PC-9 (cell line): ENCODE results near the gene AUTS2. TPM values are rescaled to one million over a fixed set of nuclear protein-coding genes. Genes with fewer than 3 reads are reported as not detected.

Experiments
- BruUV-seq: library from RNA; stranded (reverse); fragments of 400-500 nt; replicated peaks from 2 replicates; lab custom pipeline; 2021; lab: Mats Ljungman, UMichigan
- CTCF ChIA-PET: fragments of 300-600 bp; sonication (Branson Sonifier 250); formaldehyde crosslinking; loops from one replicate; lab custom pipeline; 2022; ENCODE audit warnings: antibody characterized with exemption; lab: Charles Lee
- POLR2A ChIA-PET: fragments of 300-600 bp; sonication (Branson Sonifier 250); formaldehyde crosslinking; loops from one replicate; lab custom pipeline; 2022; ENCODE audit warnings: antibody characterized with exemption; ENCODE audit not compliant: unreplicated experiment; lab: Charles Lee
- DNase-seq, 2 experiments: peaks; one replicate each; pipeline versions ENCODE4 v3.0.0 to v3.0.0-alpha.2; 2015 to 2022; ENCODE audit warnings: mixed read lengths in 1 of 2
- H2AFZ ChIP-seq: fragments of 200-600 bp; sonication (generic); 2 replicates; pipeline ENCODE4 v1.8.1; 2017; ENCODE audit warnings: antibody characterized with exemption
- H3F3A ChIP-seq: fragments of 200-600 bp; sonication (generic); 2 replicates; pipeline ENCODE4 v1.8.1; 2017; ENCODE audit warnings: antibody characterized with exemption, mild to moderate bottlenecking, low read depth; ENCODE audit not compliant: insufficient read depth
- H3K27ac ChIP-seq: fragments of 200-600 bp; sonication (generic); 2 replicates; pipeline ENCODE4 v1.6.1; 2016; ENCODE audit warnings: mixed run types
- H3K27me3 ChIP-seq: fragments of 200-600 bp; sonication (generic); 2 replicates; pipeline ENCODE4 v1.6.1; 2016; ENCODE audit warnings: low read depth, mixed run types; ENCODE audit not compliant: insufficient read depth
- H3K36me3 ChIP-seq: fragments of 200-600 bp; sonication (generic); 2 replicates; pipeline ENCODE4 v1.6.1; 2016; ENCODE audit warnings: low read depth, mixed run types
- H3K4me1 ChIP-seq: fragments of 200-600 bp; sonication (generic); replicated peaks from 2 replicates; pipeline ENCODE4 v1.6.1; 2016; ENCODE audit warnings: mixed run types; ENCODE audit not compliant: insufficient read depth
- H3K4me2 ChIP-seq: fragments of 200-600 bp; sonication (generic); 2 replicates; pipeline ENCODE4 v1.6.1; 2017; ENCODE audit warnings: mixed run types
- H3K4me3 ChIP-seq: fragments of 200-600 bp; sonication (generic); 2 replicates; pipeline ENCODE4 v1.6.1; 2016; ENCODE audit warnings: mixed run types
- H3K79me2 ChIP-seq: fragments of 200-600 bp; sonication (generic); 2 replicates; pipeline ENCODE4 v1.6.1; 2017; ENCODE audit warnings: low read depth, mixed run types
- H3K9me2 ChIP-seq: fragments of 200-600 bp; sonication (generic); 2 replicates; pipeline ENCODE4 v1.8.1; 2017; ENCODE audit warnings: mild to moderate bottlenecking; ENCODE audit not compliant: insufficient read depth
- H3K9me3 ChIP-seq: fragments of 200-600 bp; sonication (generic); 2 replicates; pipeline ENCODE4 v1.8.1; 2016; ENCODE audit warnings: low read depth; ENCODE audit not compliant: insufficient read depth
- H4K20me1 ChIP-seq: fragments of 200-600 bp; sonication (generic); 2 replicates; pipeline ENCODE4 v1.8.1; 2017; ENCODE audit not compliant: insufficient read depth
- EZH2 ChIP-seq: fragments of 200-600 bp; sonication (generic); IDR thresholded peaks from 2 replicates; pipeline ENCODE4 v1.8.0; 2017; ENCODE audit warnings: antibody characterized with exemption, low read depth
- intact Hi-C: fragments of 100-400 bp; cut with micrococcal nuclease; formaldehyde crosslinking; loops from one replicate; pipeline ENCODE4 v1.10.0; 2022; ENCODE audit not compliant: unreplicated experiment
- total RNA-seq: library from RNA; stranded (reverse); gene quantifications from 2 replicates; pipeline ENCODE4 v1.2.3, GENCODE V29; 2021
- TF ChIP-seq, protein P1 (sequence below): fragments of 200-600 bp; sonication (generic); conservative IDR thresholded peaks from 2 replicates; pipeline ENCODE4 v1.6.1; 2017; ENCODE audit warnings: mixed run types, antibody characterized with exemption, mild to moderate bottlenecking, moderate library complexity

Gene AUTS2
- total RNA-seq, 1 experiment from 2014 or later, result not detected

DNA sequence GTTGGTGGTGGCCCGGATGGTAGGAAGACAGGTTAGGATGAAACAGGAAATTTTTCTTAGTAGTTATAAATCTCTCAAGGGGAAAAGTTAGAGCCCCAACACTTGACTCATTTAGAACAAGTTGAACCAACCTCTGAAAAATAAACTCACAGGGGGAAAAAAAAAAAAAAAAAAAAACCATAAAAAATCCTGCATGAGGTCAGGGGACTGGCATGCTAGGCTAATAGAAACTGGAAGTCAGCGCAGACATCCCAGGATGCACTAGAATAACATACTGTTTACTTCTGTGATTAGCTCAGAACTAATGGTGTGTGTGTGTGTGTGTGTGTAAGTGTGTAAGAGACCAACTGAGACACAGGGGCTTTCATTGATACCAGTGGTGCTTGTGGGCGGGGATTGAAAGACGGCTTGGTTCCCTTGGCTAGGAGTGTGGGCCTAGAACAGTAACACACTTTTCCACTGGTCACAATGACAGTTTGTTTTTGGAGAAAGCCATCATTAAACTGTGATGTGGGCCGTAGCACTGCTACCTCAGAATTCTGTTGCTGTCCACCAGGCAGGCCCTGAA is 1042.1 kb downstream of the AUTS2 start:
- ChIA-PET CTCF (no interaction called here), POLR2A (no interaction called here)
- no peak for DNase-seq
- no TSS peak for BruUV-seq
- intact Hi-C loops, result no loop called here
- Histone ChIP-seq H4K20me1 (no peaks in the 10 kb centered on the region), H3F3A (no peaks in the 10 kb centered on the region), H3K9me2 (no peaks in the 10 kb centered on the region), H3K9me3 (no peaks in the 10 kb centered on the region), H3K27ac (no peak overlapping the region), H3K4me2 (no peak overlapping the region), H3K36me3 (no peaks in the 10 kb centered on the region), H2AFZ (no peak overlapping the region), H3K4me1 (no peaks in the 10 kb centered on the region), H3K27me3 (peaks cover 66% of the 10 kb centered on the region), H3K79me2 (no peaks in the 10 kb centered on the region), H3K4me3 (no peak overlapping the region)
- TF ChIP-seq, protein P1, sequence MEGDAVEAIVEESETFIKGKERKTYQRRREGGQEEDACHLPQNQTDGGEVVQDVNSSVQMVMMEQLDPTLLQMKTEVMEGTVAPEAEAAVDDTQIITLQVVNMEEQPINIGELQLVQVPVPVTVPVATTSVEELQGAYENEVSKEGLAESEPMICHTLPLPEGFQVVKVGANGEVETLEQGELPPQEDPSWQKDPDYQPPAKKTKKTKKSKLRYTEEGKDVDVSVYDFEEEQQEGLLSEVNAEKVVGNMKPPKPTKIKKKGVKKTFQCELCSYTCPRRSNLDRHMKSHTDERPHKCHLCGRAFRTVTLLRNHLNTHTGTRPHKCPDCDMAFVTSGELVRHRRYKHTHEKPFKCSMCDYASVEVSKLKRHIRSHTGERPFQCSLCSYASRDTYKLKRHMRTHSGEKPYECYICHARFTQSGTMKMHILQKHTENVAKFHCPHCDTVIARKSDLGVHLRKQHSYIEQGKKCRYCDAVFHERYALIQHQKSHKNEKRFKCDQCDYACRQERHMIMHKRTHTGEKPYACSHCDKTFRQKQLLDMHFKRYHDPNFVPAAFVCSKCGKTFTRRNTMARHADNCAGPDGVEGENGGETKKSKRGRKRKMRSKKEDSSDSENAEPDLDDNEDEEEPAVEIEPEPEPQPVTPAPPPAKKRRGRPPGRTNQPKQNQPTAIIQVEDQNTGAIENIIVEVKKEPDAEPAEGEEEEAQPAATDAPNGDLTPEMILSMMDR, result no peak
- no peak for TF ChIP-seq EZH2

DNA sequence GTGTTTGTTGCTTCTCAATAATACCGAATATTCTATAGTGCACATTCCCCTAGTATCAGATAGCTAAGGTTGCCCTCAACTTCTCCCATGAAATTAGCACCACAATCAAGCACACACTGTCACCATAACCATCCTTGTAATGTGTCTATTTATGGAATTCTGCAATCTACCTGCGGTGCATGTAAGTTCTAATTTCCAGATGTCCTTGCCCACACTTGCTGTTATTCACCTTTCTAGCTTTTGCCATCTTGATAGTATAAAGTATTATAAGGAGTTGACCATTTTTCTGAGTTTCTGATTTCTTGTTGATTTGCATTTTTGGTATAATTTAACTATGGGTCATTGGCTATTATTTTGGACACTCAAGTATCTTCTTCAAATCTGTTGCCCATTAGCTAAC is 1043.6 kb downstream of the AUTS2 start:
- Histone ChIP-seq H3K9me2 (no peaks in the 10 kb centered on the region), H3K79me2 (no peaks in the 10 kb centered on the region), H3F3A (no peaks in the 10 kb centered on the region), H2AFZ (no peak overlapping the region), H3K27ac (no peak overlapping the region), H3K4me3 (no peak overlapping the region), H3K36me3 (no peaks in the 10 kb centered on the region), H3K4me1 (no peaks in the 10 kb centered on the region), H3K9me3 (no peaks in the 10 kb centered on the region), H3K4me2 (no peak overlapping the region), H3K27me3 (peaks cover 76% of the 10 kb centered on the region), H4K20me1 (no peaks in the 10 kb centered on the region)
- CTCF ChIA-PET, result no interaction called here
- BruUV-seq, result no TSS peak
- TF ChIP-seq, protein P1, result no peak
- no peak for TF ChIP-seq EZH2
- no peak for DNase-seq
- intact Hi-C loops, result no loop called here
- POLR2A ChIA-PET, result no interaction called here

DNA sequence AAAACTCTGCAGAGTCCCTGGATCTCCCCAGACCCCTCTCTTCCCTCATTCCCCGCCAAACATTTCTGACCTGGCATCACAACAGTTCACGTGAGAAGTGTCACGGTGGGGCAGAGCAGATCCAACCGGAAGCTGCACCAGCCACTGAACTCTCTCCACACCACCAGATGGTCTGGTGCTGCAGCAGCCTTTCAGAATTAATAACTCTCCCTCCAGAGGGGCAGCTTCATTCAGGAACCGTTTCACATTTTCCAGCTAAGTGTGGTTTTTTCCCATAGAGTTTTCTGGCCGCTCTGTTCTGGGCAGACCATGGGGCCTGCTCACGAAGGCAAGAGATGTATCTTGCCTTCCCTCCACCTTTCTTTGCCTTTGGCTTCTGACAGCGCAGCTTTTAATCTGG is 1047.0 kb downstream of the AUTS2 start:
- intact Hi-C loops, result no loop called here
- Histone ChIP-seq H3K4me3 (no peak overlapping the region), H3K79me2 (no peaks in the 10 kb centered on the region), H3K27ac (no peak overlapping the region), H3K4me2 (no peak overlapping the region), H3K27me3 (peaks cover 66% of the 10 kb centered on the region), H3K4me1 (no peaks in the 10 kb centered on the region), H3F3A (no peaks in the 10 kb centered on the region), H3K9me3 (no peaks in the 10 kb centered on the region), H2AFZ (no peak overlapping the region), H3K36me3 (no peaks in the 10 kb centered on the region), H3K9me2 (no peaks in the 10 kb centered on the region), H4K20me1 (no peaks in the 10 kb centered on the region)
- DNase-seq, result no peak
- CTCF ChIA-PET, result no interaction called here
- 0 out of 2 replicates have a peak, but pooled peaks have one; percentile 81 for TF ChIP-seq EZH2
- TF ChIP-seq, protein P1, result no peak
- POLR2A ChIA-PET, result no interaction called here
- no TSS peak for BruUV-seq
